ENCODE results near the gene CXCL3. TPM values are rescaled to one million over a fixed set of nuclear protein-coding genes. Genes with fewer than 3 reads are reported as not detected.

The CXCL3 gene
- total and polyA plus RNA-seq, 4 donors = 0.07 to 0.96 (median 0.63) TPM

DNA sequence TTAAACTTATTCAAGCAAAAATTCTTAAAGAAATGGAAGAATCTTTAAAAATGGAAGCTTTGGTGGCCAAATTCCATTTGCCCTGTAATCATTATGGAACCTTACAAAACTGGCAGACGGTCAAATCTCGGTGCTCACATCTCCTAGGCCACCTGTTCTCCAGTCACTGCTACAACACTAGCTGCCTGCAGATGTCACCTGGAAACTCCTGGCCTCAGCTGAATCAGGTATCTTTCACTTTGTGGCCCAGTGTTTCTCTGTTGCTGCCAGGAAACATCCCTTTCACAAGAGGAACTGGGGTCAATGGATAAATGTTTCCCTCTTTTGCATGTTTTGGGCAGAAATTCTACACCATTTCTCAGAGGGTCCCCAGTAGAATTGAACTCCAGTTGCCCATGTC, 4.2 kb upstream of the CXCL3 start:
- Histone ChIP-seq H3K4me1 (ENCODE audit: control insufficient read depth in 4 of 4, insufficient read depth in 4 of 4, low read length in 3 of 4) (peaks cover 0 to 12% (median 3%) of the 10 kb centered on the region in 4 donors), H3K27me3 (ENCODE audit: control insufficient read depth in 4 of 4, insufficient read depth in 4 of 4, low read length in 3 of 4) (no peaks in the 10 kb centered on the region), H3K27ac (ENCODE audit: low read depth in 1 of 2, low read length in 2 of 2) (no peak overlapping the region), H3K9ac (ENCODE audit: low read depth in 1 of 2, low read length in 2 of 2) (no peak overlapping the region), H3K9me3 (ENCODE audit: control insufficient read depth in 4 of 4, low read length in 3 of 4) (peaks cover 0 to 6% (median 0%) of the 10 kb centered on the region in 4 donors), H3K4me3 (ENCODE audit: low read depth in 1 of 3, low read length in 3 of 3) (no peak overlapping the region), H3K36me3 (ENCODE audit: control insufficient read depth in 4 of 4, insufficient read depth in 3 of 4, low read depth in 1 of 4, low read length in 3 of 4) (no peaks in the 10 kb centered on the region)
- WGBS = 42% methylated on average over 2 of the region's 2 CpGs
- no peak for DNase-seq (ENCODE audit: low spot score)
- TF ChIP-seq, protein P1, sequence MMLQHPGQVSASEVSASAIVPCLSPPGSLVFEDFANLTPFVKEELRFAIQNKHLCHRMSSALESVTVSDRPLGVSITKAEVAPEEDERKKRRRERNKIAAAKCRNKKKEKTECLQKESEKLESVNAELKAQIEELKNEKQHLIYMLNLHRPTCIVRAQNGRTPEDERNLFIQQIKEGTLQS (IDR thresholded peaks at IDR 0.05) = no peak
- peak; percentile 5 for TF ChIP-seq CTCF (IDR thresholded peaks at IDR 0.05; ENCODE audit: low read depth, low read length, missing input control)
- TF ChIP-seq RAD21 (IDR thresholded peaks at IDR 0.05) = peak; percentile 55 to 56

DNA sequence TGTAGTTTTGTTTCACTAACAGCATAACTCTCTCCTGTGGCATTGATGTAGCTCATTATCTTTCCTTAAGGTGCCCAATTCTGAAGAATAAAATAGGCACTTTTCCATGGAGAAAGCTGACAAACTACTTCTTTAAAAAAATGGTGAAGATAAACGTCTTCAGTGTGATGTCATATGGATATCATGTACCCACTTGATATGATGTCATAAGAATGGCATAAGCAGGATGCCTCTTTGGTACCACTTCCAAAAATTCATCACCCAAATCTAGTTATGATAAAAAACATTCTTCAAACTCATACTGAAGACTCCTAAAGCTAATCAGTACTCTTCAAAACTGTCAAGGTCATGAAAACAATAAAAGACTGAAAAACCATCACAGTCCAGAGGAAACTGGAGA, 2.9 kb upstream of the CXCL3 start:
- no peaks in the 10 kb centered on the region for H3K36me3 ChIP-seq (ENCODE audit: control insufficient read depth in 4 of 4, insufficient read depth in 3 of 4, low read depth in 1 of 4, low read length in 3 of 4)
- peaks cover 0 to 14% (median 3%) of the 10 kb centered on the region in 4 donors for H3K4me1 ChIP-seq (ENCODE audit: control insufficient read depth in 4 of 4, insufficient read depth in 4 of 4, low read length in 3 of 4)
- 38% methylated on average over 1 of the region's 1 CpG for WGBS
- no peak for TF ChIP-seq HNF4G (IDR thresholded peaks at IDR 0.05)
- no peak for TF ChIP-seq TAF1 (conservative IDR thresholded peaks at IDR 0.05)
- no peak for TF ChIP-seq NR2F2 (IDR thresholded peaks at IDR 0.05)
- TF ChIP-seq FOXA1 (IDR thresholded peaks at IDR 0.05) = no peak
- TF ChIP-seq ZBTB33 (IDR thresholded peaks at IDR 0.05) = no peak
- TF ChIP-seq RAD21 (IDR thresholded peaks at IDR 0.05) = no peak
- no peak for TF ChIP-seq CTCF (IDR thresholded peaks at IDR 0.05; ENCODE audit: low read depth, low read length, missing input control)
- TF ChIP-seq RXRA (IDR thresholded peaks at IDR 0.05) = no peak
- TF ChIP-seq, protein P1 (IDR thresholded peaks at IDR 0.05) = no peak
- TF ChIP-seq HNF4A (conservative IDR thresholded peaks at IDR 0.05) = no peak
- TF ChIP-seq EGR1 (IDR thresholded peaks at IDR 0.05; ENCODE audit: low read depth in 2 of 2) = no peak
- no peak for TF ChIP-seq YY1 (IDR thresholded peaks at IDR 0.05)
- TF ChIP-seq, protein P2, sequence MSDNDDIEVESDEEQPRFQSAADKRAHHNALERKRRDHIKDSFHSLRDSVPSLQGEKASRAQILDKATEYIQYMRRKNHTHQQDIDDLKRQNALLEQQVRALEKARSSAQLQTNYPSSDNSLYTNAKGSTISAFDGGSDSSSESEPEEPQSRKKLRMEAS (IDR thresholded peaks at IDR 0.05) = no peak
- no peak for TF ChIP-seq JUND (IDR thresholded peaks at IDR 0.05)
- no peaks in the 10 kb centered on the region for H3K27me3 ChIP-seq (ENCODE audit: control insufficient read depth in 4 of 4, insufficient read depth in 4 of 4, low read length in 3 of 4)
- DNase-seq (ENCODE audit: low spot score) = no peak
- H3K4me3 ChIP-seq (ENCODE audit: low read depth in 1 of 3, low read length in 3 of 3) = no peak overlapping the region
- no peak overlapping the region for H3K9ac ChIP-seq (ENCODE audit: low read depth in 1 of 2, low read length in 2 of 2)
- H3K9me3 ChIP-seq (ENCODE audit: control insufficient read depth in 4 of 4, low read length in 3 of 4) = no peaks in the 10 kb centered on the region
- no peak overlapping the region for H3K27ac ChIP-seq (ENCODE audit: low read depth in 1 of 2, low read length in 2 of 2)

Data from liver (tissue), 9 donors.